UCSD-AML1 (cell line): Measurements from ENCODE around the gene GATA5.

ENCODE experiments used
- DNase-seq: peaks from one replicate; lab custom pipeline; 2025; ENCODE audit not compliant: unreplicated experiment; lab: John Stamatoyannopoulos, UW

Gene GATA5

DNA sequence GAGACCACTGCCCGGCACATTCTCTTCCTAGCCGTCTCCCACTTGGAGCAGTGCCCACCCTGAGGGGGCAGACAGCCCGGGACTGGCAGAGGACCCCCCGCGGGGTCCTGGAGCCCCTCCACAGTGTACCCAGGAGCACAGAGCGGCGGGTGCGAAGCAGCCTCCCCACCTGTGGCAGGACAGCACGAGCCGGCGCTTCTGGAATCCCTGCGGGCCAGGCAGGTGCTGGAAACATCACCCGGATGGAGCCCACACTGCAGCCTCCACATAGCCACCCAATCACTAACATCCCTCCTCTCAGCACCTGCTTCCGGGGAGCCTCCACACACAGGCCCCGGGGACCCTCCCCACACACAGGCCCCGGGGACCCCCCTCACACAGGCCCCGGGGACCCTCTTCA lies 18.7 kb downstream of the GATA5 start:
- no peak for DNase-seq

- no peak for DNase-seq
These were observed 19.9 kb downstream of the GATA5 start for GRCh38 chr20:62455929-62456328.

- DNase-seq = no peak
These were observed 20.7 kb downstream of the GATA5 start for GRCh38 chr20:62454904-62455636.

DNA sequence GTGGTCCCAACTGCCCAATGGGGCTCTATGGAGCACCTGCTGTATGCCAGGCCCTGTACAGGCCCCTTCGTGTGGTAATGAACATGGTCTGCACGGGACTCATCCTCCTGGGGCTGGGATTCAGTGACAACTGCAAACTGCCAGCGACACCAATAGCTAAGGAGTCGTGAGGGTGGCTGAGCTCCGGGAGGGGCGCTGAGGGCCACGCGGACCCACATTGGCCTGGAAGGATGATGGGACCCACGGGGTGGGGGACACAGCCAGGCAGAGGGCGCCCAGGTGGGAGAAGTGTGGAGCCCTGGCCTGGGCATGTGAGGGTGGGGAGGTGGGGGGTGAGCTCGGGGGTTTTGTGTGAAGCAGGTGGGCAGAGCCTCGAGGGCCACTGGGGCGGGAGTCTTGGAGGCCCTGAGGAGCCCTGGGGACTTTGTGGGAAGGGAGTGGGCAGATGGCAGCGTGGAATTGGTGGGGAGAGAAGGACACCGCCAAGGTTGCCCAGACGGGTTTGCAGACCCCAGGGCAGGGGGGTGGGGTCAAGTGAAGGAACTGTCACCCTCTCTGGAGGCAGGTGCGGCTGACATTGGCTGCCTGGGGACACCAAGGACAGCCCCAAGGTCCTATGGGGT lies 22.5 kb downstream of the GATA5 start:
- no peak for DNase-seq

DNA sequence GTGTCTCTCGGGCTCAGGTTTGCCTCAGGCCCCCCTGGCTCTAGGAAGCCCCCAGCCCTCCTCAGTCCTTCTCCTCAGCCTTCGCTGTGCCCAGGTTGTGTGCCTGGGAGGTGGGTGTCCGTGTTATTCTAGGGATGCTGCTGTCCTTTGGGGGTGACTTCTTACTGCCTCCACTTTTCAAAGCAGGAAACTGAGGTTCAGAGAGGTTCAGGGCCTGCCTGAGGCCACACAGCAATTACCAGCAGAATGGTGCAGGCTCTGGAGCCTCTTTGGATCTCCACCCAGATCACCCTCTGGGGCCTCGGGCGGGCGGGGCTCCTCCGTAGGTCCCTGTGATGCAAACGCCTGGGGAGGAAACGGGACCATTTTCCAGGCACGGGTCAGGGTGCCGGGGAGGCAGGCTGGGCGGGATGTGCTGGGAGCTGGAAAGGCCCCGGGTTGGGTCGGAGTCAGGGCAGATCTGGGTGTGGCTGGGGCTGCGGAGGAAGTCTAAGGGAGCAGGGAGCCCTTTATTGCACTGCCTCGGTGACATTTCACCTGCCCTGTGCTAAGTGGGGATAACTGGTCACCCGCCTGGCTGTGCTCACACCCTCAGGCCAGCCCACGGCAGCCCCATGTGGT lies 23.2 kb downstream of the GATA5 start:
- DNase-seq = no peak

- no peak for DNase-seq
These were observed 23.8 kb downstream of the GATA5 start for GRCh38 chr20:62451970-62452369.

GRCh38 chr20:62451156-62451767 lies 24.5 kb downstream of the GATA5 start:
- no peak for DNase-seq

DNA sequence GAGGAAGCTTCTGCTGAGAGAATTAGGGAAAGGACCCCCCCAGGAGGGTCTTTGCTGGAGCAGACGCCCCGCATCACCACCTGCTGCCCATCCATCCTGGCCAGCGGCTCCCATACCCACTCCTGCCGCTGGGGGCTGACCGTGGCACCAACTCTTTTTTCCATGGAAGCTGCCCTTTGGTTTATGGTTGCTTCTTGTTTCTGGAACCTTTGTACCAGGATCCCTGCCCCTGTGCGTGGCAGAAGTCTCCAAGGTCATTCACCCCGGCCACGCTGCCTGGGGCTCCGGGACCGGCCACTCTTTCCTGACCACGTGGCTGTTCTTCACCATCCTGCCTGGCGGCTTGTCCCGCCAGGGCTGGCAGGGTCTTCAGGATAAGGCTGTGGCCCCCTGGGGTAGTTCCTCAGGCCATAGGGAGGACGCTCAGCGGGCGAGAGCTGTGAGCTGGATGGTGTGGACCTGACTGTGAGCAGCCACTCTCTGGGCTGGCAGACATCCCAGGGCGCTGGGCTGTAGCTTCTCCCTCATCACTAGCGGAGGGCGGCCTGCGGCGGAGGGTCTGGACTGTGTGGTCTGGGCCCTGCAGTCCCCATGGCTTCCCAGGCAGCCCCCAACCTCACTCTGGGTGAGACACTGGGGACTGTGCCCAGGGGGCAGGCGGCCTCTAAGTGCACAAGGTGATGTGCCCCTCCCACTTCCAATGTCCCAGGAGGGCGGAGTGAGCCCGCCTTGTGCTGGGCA lies 25.7 kb downstream of the GATA5 start:
- no peak for DNase-seq

DNA sequence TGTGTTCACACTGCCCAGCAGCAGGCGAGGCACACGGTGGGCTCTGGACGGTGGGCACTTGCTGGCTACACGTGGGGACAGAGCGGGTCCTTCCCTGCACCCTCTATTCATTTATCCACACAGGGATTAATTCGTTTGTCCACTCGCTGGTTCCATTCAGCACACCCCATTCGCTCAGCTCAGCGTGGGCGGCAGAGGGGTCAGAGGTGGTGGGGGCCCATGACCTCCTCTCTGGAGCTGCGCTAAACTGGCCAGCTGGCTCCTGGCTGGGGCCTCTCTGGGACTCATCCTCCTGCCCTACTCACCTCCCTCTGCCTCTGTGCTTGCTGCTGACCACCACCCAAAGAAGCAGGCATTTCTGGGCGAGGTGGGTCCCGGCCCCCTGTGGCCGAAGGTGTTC lies 27.0 kb downstream of the GATA5 start:
- DNase-seq = no peak

GRCh38 chr20:62448038-62448437 lies 27.8 kb downstream of the GATA5 start:
- DNase-seq = no peak

DNA sequence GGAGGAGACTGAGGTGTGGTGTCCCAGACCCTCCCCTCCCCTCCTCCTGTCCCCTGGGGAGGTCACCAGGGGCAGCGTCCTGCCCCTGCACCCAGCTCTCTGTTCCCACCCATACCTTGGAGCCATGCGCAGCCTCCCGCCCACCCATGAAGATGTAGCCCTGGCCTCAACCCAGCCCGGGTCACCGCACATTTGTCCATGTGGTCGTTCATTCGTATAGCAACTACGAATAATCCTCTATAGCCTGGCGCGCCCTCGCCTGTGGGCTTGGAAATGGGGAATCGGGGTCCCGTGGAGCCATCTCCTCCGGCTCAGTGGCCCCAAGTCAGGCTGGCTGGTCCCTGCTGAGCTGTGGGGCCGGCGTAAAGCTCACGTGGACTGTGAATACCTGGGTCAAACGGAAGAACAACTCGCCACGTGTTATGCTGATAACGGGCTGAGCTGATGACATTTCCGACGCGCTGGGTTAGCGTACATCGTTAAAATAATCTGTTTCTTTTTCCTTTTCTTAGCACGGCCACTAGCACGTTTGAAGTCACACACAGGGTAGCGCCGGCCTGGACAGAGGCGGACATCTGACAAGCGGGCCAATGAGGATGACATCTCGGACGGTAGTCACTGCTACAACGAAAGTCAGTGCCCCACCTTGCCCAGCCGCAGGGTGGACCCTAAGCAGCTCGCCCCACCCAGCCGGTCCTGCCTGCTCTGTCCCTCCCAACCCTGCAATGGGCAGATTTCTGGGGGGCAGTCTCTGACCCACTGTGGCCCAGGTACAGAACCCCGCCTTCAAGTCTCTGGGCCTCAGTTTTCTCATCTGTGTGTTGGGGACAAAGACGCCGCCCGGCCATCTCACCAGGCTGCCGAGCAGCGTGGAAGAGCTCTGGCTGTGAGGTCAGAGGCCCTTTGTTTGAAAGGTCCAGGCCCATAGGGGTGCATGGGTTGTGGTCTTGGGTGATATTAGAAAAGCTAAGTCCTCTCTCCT lies 28.6 kb downstream of the GATA5 start:
- DNase-seq = no peak

- no peak for DNase-seq
These were observed 29.3 kb downstream of the GATA5 start for GRCh38 chr20:62446481-62446880.

GRCh38 chr20:62445553-62446340 lies 30.0 kb downstream of the GATA5 start:
- DNase-seq = no peak

GRCh38 chr20:62444286-62444685 lies 31.5 kb downstream of the GATA5 start:
- DNase-seq = no peak

- no peak for DNase-seq
These were observed 33.7 kb downstream of the GATA5 start for GRCh38 chr20:62441987-62442539.

DNA sequence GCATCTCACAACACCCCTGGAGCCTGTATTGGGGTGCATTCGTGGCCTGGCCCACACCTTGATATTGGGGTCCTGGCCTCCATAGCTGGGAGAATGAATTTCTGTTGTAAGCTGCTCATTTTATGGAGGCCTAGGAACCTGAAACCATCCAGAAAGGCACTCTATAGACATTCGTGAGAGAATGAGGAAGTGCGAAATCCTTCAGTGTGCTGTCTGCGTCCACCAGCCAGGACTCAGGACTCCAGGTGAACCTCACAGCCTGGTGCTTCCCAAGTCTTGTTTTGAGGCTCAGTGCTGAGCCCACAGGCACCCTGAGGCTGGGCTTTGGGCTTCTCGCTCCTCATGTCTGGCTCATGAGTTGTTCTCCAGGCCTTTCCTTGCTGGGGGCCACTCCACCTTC lies 36.6 kb downstream of the GATA5 start:
- DNase-seq = no peak

- DNase-seq = no peak
These were observed 37.9 kb downstream of the GATA5 start for GRCh38 chr20:62437927-62438326.

DNA sequence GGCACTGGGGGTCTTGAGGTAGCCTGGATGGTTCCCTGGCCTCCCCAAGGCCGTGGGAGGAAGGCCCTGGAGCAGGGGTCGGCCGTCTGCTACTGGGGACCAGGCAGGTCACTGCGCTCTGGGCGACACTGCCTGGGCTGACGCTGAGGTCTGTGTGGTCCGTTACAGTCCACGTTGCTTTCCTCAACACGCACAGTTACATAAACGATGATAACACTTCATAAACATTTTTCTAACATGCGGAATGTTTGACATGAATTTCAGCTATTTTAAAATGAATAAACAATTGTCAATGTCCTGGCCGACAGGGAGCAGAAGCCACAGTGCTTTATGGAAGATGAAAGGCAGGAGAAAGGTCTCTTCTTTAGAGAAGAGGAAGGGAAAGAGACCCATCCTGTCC lies 38.3 kb downstream of the GATA5 start:
- no peak for DNase-seq

DNA sequence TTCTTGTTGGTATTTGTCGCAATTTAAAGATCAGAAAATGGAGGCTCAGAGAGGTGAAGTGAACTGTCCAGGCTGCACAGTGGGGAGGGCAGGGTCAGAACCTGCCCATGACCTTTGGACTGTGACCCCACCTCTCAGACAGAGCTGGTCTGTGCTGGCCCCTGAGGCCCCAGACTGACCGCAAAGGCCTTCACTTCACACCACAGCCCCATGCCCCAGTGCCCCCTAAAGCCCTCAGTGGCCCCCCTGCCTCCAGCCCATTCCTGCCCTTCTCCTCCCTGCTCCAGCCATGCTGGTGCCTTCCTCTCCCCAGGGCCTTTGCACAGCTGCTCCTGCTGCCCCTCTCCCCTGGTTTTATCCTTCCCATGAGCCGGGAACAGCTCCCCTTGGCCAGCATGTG lies 39.1 kb downstream of the GATA5 start:
- DNase-seq = no peak
